GM18868 (cell line): ENCODE data around the gene RABL2A.
"Not testable (repeated sequence)": the region's sequence is repeated elsewhere in the genome, so short reads cannot be mapped to it uniquely, and the experiment has no call there.

Source experiments
- ATAC-seq: cut with Tn5 transposase; IDR thresholded peaks from one replicate; pipeline ENCODE4 v1.9.1; 2021; ENCODE audit warnings: mild to moderate bottlenecking, moderate library complexity; ENCODE audit not compliant: unreplicated experiment

Gene RABL2A

GRCh38 chr2:113677330-113677729 is 50.3 kb downstream of the RABL2A start:
- ATAC-seq: no peak

GRCh38 chr2:113679457-113679856 is 52.4 kb downstream of the RABL2A start:
- ATAC-seq: no peak

- ATAC-seq: no peak
These were observed 58.4 kb downstream of the RABL2A start for GRCh38 chr2:113685471-113685870.

GRCh38 chr2:113686537-113686936 is 59.5 kb downstream of the RABL2A start:
- no peak for ATAC-seq

- not testable (repeated sequence) for ATAC-seq
These were observed 63.8 kb downstream of the RABL2A start for GRCh38 chr2:113690871-113691270.
